Smooth muscle cell (in vitro differentiated cells): ENCODE data around the gene SLC25A29. TPM values are rescaled to one million over a fixed set of nuclear protein-coding genes. Genes with fewer than 3 reads are reported as not detected.

Experiments used
- DNase-seq: peaks from one replicate; lab custom pipeline; 2025; ENCODE audit not compliant: unreplicated experiment; lab: John Stamatoyannopoulos, UW
- H2AFZ ChIP-seq: fragments of 200-600 bp; sonication (generic); 2 replicates; pipeline ENCODE4 v1.6.0; 2016; ENCODE audit warnings: antibody characterized with exemption, low read depth, mild to moderate bottlenecking
- H3F3A ChIP-seq: fragments of 200-600 bp; sonication (generic); 2 replicates; pipeline ENCODE4 v1.6.0; 2017; ENCODE audit warnings: antibody characterized with exemption, low read depth
- H3K27ac ChIP-seq: fragments of 200-600 bp; sonication (generic); 2 replicates; pipeline ENCODE4 v1.5.1; 2016; ENCODE audit warnings: low read depth, mild to moderate bottlenecking
- H3K27me3 ChIP-seq: fragments of 200-600 bp; sonication (generic); 2 replicates; pipeline ENCODE4 v1.6.1; 2016; ENCODE audit warnings: low read depth, mild to moderate bottlenecking
- H3K36me3 ChIP-seq: fragments of 200-600 bp; sonication (generic); 2 replicates; pipeline ENCODE4 v1.5.1; 2016; ENCODE audit warnings: low read depth
- H3K4me1 ChIP-seq: fragments of 200-600 bp; sonication (generic); 2 replicates; pipeline ENCODE4 v1.5.1; 2016; ENCODE audit warnings: low read depth
- H3K4me2 ChIP-seq: fragments of 200-600 bp; sonication (generic); 2 replicates; pipeline ENCODE4 v1.6.0; 2016; ENCODE audit warnings: mild to moderate bottlenecking
- H3K4me3 ChIP-seq: fragments of 200-600 bp; sonication (generic); 2 replicates; pipeline ENCODE4 v1.5.1; 2016; ENCODE audit warnings: mild to moderate bottlenecking
- H3K79me2 ChIP-seq: fragments of 200-600 bp; sonication (generic); 2 replicates; pipeline ENCODE4 v1.6.0; 2016; ENCODE audit warnings: low read depth, mild to moderate bottlenecking
- H3K9ac ChIP-seq: fragments of 200-600 bp; sonication (generic); 2 replicates; pipeline ENCODE4 v1.6.0; 2016; ENCODE audit warnings: low read depth
- H3K9me3 ChIP-seq: fragments of 200-600 bp; sonication (generic); replicated peaks from 2 replicates; pipeline ENCODE4 v1.5.1; 2016; ENCODE audit warnings: low read depth
- H4K20me1 ChIP-seq: fragments of 200-600 bp; sonication (generic); 2 replicates; pipeline ENCODE4 v1.6.0; 2016; ENCODE audit warnings: low read depth
- CTCF ChIP-seq: fragments of 200-600 bp; sonication (generic); IDR thresholded peaks from 2 replicates; pipeline ENCODE4 v1.5.1; 2017; ENCODE audit warnings: borderline replicate concordance, mild to moderate bottlenecking, antibody characterized with exemption; ENCODE audit not compliant: insufficient read depth, poor library complexity, severe bottlenecking
- WGBS: methylation state at CpG from one replicate; pipeline ENCODE4 v1.1.7; 2016; ENCODE audit warnings: low lambda C conversion rate; 5-methylcytosine and 5-hydroxymethylcytosine counted together
- polyA plus RNA-seq: library from polyadenylated mRNA; unstranded; fragments of >200 nt; fragmentation: Nextera tagmentation; extraction: Ambion mirVana; gene quantifications from 2 replicates; pipeline ENCODE4 v1.2.1, GENCODE V29; 2016
- total RNA-seq: library from RNA; depleted of rRNA; stranded (reverse); fragments of >200 nt; gene quantifications from 2 replicates; pipeline ENCODE4 v1.2.3, GENCODE V29; 2014

SLC25A29 gene
- total and polyA plus RNA-seq, 2 experiments from 2014 or later, result 27.5 to 31.8 TPM

GRCh38 chr14:100267990-100268389 lies 38.3 kb downstream of the SLC25A29 start:
- no peak overlapping the region for H2AFZ ChIP-seq
- peaks cover 98% of the 10 kb centered on the region for H4K20me1 ChIP-seq
- no peak overlapping the region for H3K4me2 ChIP-seq
- no peaks in the 10 kb centered on the region for H3K9me3 ChIP-seq
- H3K27ac ChIP-seq, result peak overlapping the region; percentile 15
- no peaks in the 10 kb centered on the region for H3K27me3 ChIP-seq
- no peak overlapping the region for H3K9ac ChIP-seq
- peaks cover 13% of the 10 kb centered on the region for H3F3A ChIP-seq
- peaks cover 95% of the 10 kb centered on the region for H3K79me2 ChIP-seq
- peaks cover 4% of the 10 kb centered on the region for H3K4me1 ChIP-seq
- H3K36me3 ChIP-seq, result no peaks in the 10 kb centered on the region
- no peak overlapping the region for H3K4me3 ChIP-seq
- DNase-seq, result no peak
- TF ChIP-seq CTCF, result no peak
- WGBS, result 94% methylated on average over 7 of the region's 7 CpGs

GRCh38 chr14:100263141-100263540 lies 43.1 kb downstream of the SLC25A29 start:
- no peak for DNase-seq
- Histone ChIP-seq H3K27ac (peak overlapping the region; percentile 62), H3K4me3 (no peak overlapping the region), H3K4me2 (peak overlapping the region; percentile 14), H3K9me3 (no peaks in the 10 kb centered on the region), H3F3A (peaks cover 24% of the 10 kb centered on the region), H3K79me2 (peaks cover 99% of the 10 kb centered on the region), H4K20me1 (peaks cover 100% of the 10 kb centered on the region), H3K27me3 (no peaks in the 10 kb centered on the region), H3K36me3 (no peaks in the 10 kb centered on the region), H3K9ac (no peak overlapping the region), H3K4me1 (peaks cover 4% of the 10 kb centered on the region), H2AFZ (no peak overlapping the region)
- 40% methylated on average over 3 of the region's 3 CpGs for WGBS
- no peak for TF ChIP-seq CTCF

GRCh38 chr14:100262545-100262944 lies 43.7 kb downstream of the SLC25A29 start:
- H3K79me2 ChIP-seq, result peaks cover 99% of the 10 kb centered on the region
- H3K36me3 ChIP-seq, result no peaks in the 10 kb centered on the region
- no peak overlapping the region for H3K9ac ChIP-seq
- no peaks in the 10 kb centered on the region for H3K9me3 ChIP-seq
- H3K27me3 ChIP-seq, result no peaks in the 10 kb centered on the region
- no peak overlapping the region for H3K4me3 ChIP-seq
- H3F3A ChIP-seq, result peaks cover 24% of the 10 kb centered on the region
- H3K4me1 ChIP-seq, result peaks cover 4% of the 10 kb centered on the region
- H2AFZ ChIP-seq, result no peak overlapping the region
- no peak overlapping the region for H3K4me2 ChIP-seq
- H3K27ac ChIP-seq, result peak overlapping the region; percentile 62
- H4K20me1 ChIP-seq, result peaks cover 100% of the 10 kb centered on the region
- no peak for TF ChIP-seq CTCF
- no peak for DNase-seq
- WGBS, result 97% methylated on average over 5 of the region's 5 CpGs

GRCh38 chr14:100261621-100262020 lies 44.6 kb downstream of the SLC25A29 start:
- Histone ChIP-seq H3K9me3 (no peaks in the 10 kb centered on the region), H3K27ac (peak overlapping the region; percentile 62), H3K79me2 (peaks cover 99% of the 10 kb centered on the region), H3F3A (peaks cover 21% of the 10 kb centered on the region), H2AFZ (no peak overlapping the region), H4K20me1 (peaks cover 100% of the 10 kb centered on the region), H3K4me2 (no peak overlapping the region), H3K4me3 (no peak overlapping the region), H3K27me3 (no peaks in the 10 kb centered on the region), H3K4me1 (peaks cover 4% of the 10 kb centered on the region), H3K9ac (no peak overlapping the region), H3K36me3 (no peaks in the 10 kb centered on the region)
- no peak for TF ChIP-seq CTCF
- whole genome bisulfite sequencing, result 96% methylated on average over 3 of the region's 3 CpGs
- no peak for DNase-seq
